A549 treated with Hydrocortisone at 1 μM for 4 hours (cell line): ENCODE results near the gene FAM240A. TPM values are rescaled to one million over a fixed set of nuclear protein-coding genes. Genes with fewer than 3 reads are reported as not detected.

Experiments used
- total RNA-seq: library from RNA; stranded (reverse); fragments of 200-300 nt; extraction: Qiagen RNA extraction; gene quantifications from 5 replicates; pipeline ENCODE4 v1.2.3, GENCODE V29; 2022

Gene FAM240A
- not detected in 5 replicates for total RNA-seq

DNA sequence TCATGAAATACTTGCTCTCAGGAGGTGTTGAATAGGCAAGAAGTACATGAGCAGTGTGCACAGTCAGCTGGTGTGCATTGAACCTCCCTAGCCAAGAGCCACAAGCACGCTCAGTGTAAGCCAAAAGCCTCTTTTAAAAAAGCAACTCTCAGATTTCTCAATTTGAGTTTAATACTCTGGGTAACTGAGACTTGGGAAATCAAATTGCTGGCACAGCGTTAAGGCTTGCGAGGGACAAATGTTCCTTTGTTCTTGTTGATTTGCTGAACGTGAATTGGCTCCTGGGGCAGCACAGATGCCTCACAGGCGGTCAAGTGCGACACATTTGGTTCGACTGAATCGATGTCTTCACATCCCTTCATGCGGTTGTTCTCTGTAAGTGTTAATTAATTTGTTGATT is at the start of gene FAM240A:
FAM240A (plus strand) TSS at position 202 of the 400 bp plus-strand sequence; CDS start at position 361, 159 bp downstream.

DNA sequence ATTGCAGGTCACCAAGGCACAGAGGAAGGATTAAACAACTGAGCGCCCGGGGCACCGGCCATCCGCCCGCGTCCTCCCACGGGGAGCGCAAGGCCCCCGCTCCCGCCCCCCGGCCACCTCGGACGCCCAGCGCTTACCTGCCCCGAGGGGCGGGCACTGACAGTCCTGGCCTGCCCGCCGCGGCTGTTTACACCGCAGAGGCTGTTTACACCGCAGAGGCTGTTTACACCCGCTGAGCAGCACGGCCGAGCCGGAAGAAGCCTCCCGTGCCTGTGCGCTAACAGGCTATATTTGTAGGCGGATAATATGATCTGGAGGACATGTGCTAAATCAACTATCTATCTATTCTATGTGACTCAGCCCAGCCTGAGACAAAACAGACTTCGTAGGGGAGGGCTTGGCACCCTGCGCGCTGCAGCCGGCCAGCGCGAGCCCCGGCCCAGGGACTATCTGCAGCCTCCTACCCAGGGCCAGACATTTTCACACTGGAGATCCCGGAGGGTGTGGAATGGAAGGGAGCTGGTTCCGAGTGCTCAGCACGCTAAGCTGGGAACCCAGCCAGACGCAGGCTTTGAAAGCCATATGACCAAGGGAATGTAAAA is 46.2 kb upstream of the FAM240A start, which contains the start of gene LRRC2:
LRRC2 (minus strand) TSS at position 263 of the 602 bp plus-strand sequence. CDS start 14,711 bp downstream, outside the sequence.

Other genes with a start within 250 kb of the FAM240A start
- not detected in 5 replicates for gene CCR5, start 241.6 kb upstream of the FAM240A start, total RNA-seq
- 0.07 to 0.10 TPM (median 0.09 TPM) in 3 of 5 replicates, not detected in the others for gene CCRL2, start 205.3 kb upstream of the FAM240A start, total RNA-seq
- not detected in 5 replicates for gene LTF, start 147.6 kb upstream of the FAM240A start, total RNA-seq
- gene RTP3, start 114.5 kb upstream of the FAM240A start, total RNA-seq: not detected in 5 replicates
- gene LRRC2, start 46.2 kb upstream of the FAM240A start, total RNA-seq: 0.02 TPM in 1 of 5 replicates, not detected in the others
- gene ALS2CL, start 81.2 kb downstream of the FAM240A start, total RNA-seq: 6.5 to 8.7 TPM (median 7.8 TPM) in 5 replicates
- 0.13 to 0.23 TPM (median 0.16 TPM) in 5 replicates for gene TMIE, start 88.9 kb downstream of the FAM240A start, total RNA-seq
- not detected in 5 replicates for gene PRSS50, start 105.3 kb downstream of the FAM240A start, total RNA-seq